GM12864 (cell line): Measurements from ENCODE around the gene RBM8A.

Experiments used
- DNase-seq: peaks from one replicate; pipeline ENCODE4 v3.0.0-alpha.2; 2011; ENCODE audit warnings: low read depth
- H3K4me3 ChIP-seq: 2 replicates; pipeline ENCODE4 v1.5.1; 2011; ENCODE audit warnings: mild to moderate bottlenecking, low read depth, low read length, control low read depth
- TF ChIP-seq, protein P1 (sequence below): IDR thresholded peaks from 2 replicates; pipeline ENCODE4 v1.5.1; 2011; ENCODE audit warnings: low read depth, mild to moderate bottlenecking, moderate library complexity, low read length, control low read depth, inconsistent platforms; ENCODE audit errors: missing control alignments

Gene RBM8A

DNA sequence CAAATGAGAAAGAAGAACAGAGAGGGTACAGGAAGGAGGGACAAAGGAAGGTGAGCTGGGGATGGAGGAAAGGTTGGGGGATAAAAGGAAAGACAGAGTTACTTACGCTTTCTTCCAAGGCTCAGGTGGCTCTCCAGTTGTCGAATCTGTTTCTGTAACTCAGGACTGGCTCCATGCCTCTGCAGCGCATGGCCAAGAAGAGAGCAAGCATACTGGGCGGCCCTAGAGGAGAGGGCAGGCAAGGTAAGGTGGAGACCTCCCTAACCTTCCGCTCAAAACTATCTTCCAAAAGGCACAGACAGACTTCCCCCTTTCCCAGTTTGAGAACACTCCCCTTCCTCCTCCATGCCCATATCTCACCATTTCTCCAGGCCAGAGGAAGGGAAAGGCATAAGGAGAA, 9.7 kb downstream of the RBM8A start:
- TF ChIP-seq, protein P1, sequence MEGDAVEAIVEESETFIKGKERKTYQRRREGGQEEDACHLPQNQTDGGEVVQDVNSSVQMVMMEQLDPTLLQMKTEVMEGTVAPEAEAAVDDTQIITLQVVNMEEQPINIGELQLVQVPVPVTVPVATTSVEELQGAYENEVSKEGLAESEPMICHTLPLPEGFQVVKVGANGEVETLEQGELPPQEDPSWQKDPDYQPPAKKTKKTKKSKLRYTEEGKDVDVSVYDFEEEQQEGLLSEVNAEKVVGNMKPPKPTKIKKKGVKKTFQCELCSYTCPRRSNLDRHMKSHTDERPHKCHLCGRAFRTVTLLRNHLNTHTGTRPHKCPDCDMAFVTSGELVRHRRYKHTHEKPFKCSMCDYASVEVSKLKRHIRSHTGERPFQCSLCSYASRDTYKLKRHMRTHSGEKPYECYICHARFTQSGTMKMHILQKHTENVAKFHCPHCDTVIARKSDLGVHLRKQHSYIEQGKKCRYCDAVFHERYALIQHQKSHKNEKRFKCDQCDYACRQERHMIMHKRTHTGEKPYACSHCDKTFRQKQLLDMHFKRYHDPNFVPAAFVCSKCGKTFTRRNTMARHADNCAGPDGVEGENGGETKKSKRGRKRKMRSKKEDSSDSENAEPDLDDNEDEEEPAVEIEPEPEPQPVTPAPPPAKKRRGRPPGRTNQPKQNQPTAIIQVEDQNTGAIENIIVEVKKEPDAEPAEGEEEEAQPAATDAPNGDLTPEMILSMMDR = no peak
- no peak for DNase-seq
- H3K4me3 ChIP-seq = peak overlapping the region; percentile 97

DNA sequence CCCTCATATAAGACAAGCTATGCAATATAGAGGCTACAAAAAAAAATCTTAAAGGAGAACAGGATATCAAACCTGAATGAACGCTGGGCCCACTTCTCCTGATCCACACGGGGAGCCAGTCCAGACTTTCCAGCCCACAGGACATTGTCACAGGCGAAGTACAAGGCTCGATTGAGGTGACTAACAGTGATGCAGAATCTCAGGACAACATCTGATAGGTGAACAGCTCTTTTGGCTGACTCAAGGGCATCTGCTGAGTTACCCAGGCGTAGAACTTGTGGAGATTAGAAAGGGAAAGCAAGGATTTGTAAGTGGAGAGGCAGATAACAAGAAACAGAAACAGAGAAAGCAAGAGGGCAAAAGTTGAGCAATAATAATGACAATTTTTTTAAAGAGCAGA, 10.5 kb downstream of the RBM8A start:
- TF ChIP-seq, protein P1 = no peak
- H3K4me3 ChIP-seq = no peak overlapping the region
- no peak for DNase-seq

DNA sequence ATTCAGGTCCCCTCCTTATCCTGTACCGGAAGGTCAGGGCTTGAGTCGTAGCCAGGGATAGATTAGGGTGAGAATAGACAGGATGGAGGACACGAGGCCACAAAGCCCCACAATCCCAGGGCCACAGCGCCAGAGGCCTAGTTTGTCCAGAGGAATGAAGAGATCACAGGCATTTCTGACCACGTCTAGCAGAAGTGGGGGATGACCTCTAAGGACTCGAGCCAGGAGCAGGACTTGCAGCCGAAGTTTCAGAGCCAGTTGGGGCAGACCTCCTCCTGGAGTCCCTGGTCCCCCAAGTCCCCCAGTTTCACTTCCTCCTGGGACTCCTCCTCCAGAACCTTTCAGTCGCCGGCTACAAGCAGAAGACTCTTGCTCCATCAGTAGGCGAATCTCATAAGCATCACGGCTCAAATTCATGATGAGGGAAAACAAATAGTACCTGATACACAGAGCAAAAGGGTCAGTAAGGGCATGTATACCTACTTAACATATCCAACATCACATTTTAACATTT, 15.1 kb downstream of the RBM8A start:
- no peak overlapping the region for H3K4me3 ChIP-seq
- no peak for DNase-seq
- TF ChIP-seq, protein P1 = no peak

DNA sequence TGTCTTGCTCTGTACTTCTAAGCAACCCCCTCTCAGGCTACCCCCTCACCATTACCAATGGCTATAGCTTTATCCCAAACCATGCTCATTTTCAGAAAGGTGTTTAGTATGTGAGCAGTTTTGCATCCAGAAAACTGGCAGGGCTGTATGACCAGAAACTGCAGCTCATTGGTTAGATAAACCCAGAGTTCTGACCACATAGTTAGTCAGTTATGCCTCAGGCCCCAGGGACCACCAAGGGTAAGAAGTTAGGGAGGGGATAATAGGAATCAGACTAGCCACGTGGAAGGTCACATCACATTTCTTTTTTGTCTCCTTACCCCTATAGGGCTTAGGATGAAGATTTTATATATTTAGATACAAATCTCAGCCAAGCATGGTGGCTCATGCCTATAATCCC, 18.6 kb downstream of the RBM8A start:
- no peak overlapping the region for H3K4me3 ChIP-seq
- TF ChIP-seq, protein P1 = no peak
- DNase-seq = no peak

DNA sequence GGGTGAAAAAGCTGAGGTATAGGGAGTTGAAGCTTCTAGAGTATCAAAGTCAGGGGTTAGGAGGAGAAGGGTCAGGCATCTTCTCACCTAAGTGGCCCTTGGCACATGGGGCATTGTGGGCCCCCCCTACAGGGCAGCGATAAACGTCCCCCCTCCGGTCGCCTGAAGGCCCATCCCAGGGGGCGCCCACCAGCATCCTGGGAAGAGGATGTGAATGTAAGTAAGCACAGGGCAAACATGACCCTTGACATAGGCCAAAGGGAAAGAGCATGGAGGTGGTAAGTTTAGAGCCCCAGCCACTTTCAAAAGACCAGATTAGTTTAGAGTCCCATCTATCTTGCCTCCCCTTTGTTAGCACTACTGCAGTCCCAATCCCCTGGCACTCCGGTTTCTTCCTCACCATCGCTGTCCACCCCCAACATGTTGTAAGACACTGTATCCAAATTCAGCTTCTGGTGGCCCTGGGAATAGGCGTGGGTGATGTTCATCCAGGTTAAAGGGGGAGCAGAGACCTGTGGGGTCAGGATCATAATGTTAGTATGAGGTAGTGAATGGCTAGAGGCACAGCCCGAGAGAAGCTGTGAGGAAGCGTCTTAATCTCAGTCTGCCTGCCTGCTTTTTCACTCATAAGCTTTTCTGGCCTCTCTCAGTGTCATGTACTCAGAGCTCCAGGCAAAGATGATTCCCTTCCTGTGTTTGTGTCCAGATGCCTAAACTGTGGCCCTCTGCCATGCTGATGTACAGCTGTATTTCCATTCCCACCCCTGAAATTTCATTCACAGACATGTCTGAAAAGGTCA, 20.1 kb downstream of the RBM8A start:
- no peak overlapping the region for H3K4me3 ChIP-seq
- TF ChIP-seq, protein P1 = no peak
- no peak for DNase-seq

DNA sequence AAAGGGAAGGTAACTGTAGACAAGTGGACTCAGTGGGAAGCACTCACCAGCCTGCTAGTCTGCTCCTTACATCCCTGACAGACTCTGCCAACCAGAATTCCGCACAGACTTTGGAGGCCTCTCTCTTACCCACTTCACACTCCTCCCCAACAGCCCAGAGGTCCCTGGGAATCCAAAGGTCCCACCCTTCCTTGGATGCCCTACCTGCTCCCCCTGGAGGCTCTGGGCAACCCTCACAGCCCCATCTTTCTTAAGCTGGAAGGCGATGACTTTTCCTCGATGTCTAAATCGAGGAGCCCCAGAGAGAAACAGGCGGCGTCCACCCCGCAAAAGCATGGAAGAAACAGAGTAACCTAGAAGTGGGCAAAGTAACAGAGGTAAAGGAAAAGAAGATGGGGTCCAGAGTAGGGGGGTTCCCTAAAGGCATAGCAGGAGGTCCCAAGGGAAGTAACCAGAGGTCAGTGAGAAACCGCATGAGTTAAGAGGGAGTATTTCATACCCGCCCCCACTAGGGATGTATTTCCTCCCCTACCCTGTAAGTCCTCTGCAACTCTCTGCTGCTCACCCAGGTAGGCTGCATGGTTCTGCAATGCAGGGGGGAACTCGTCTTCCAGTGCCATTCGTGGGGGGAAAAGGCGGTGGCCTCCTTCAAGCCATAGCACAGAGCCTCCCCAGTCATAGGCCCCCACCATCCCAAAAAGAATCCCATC, 25.8 kb downstream of the RBM8A start:
- TF ChIP-seq, protein P1 = no peak
- no peak for DNase-seq
- no peak overlapping the region for H3K4me3 ChIP-seq
